Activated CD8-positive, alpha-beta memory T cell treated with anti-CD3 and anti-CD28 coated beads for 1 hour (primary cell): ENCODE results near the gene RAB12.
"Not testable (repeated sequence)": the region's sequence is repeated elsewhere in the genome, so short reads cannot be mapped to it uniquely, and the experiment has no call there.

Experiments
- DNase-seq, 2 donors: peaks; one replicate each; pipeline ENCODE4 v3.0.0-alpha.2; 2020; ENCODE audit warnings: low read depth in 1 of 2; ENCODE audit errors: extremely low read depth in 1 of 2

RAB12 gene

DNA sequence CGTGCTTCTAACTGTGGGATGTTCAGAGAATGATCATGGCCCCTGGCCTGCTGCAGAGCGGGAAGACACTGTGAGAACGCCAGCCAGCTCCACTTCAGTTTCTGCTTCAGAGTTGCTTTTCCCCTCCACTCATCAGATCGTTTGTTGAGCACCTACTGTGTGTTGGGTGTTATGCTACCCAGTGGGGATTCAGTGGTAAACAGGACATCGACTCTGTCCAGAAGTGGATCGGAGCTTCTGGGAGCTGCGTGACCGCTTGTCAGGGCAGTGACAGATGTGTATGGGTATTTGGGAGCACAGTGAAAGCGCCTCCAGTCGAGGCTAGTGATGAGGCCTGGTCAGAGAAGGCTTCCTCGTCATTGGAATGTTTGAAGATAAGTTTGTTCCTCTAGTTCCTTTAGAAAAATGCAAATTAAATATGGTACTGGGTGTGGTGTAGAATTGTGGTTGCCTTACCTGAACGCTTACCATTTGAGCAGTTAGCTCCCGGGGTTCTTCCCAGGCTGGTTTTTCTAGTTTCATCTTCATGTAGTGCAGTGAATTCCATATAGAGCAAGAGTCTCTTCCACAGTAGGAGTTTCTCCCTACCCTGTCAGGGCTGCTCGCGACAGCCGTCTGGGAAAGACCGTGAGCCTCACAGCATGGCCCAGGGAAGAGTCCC is 2.8 kb downstream of the RAB12 start:
- DNase-seq = no peak

DNA sequence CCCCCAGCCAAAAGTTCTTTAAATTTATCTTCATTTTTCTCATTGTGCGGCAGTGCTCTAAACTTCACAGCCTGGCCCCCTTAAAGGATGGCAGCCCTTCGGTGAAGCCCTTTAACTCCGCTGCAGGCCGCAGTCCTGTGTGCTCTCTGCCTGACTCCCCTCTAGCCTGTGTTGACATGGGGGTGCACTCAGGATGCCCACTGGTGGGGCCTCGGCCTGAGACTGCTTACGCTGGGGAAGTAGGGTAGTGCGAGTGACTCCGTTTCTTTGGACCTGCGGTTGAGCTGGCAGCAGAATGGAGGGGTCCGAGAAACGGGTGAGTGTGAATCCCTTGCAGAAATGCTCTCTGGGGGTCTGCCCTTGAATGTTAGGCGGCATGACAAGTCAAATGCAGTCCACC is 5.6 kb downstream of the RAB12 start:
- DNase-seq = no peak

DNA sequence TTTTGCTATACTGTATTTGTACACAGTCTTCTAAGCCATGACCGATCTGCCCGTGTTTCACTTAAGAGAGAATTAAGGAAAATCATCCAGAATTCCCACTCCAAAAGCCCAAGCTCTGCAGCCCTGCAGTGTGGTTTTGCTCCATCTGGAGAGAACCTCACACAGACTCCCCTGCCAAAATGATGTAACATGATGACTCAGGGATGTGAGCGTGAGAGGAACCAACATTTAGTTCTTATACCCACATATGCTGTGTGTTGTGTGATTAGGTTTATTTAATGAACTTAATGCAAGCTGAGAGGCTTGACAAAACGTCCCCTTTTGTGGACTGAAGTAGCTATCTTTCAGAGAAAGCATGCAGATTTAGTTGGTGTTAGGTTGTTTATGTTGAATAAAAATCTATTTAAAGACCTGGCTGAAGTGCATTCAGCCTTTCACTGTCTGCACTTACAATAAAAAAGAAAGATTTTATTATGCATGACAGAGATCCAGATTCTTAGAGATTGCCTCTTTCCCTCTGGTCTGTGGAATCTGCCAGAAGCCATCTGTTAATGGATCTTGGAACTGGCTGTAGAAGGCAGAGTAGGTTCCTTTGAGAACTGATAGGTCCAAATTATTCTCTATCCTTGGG is 6.3 kb downstream of the RAB12 start:
- DNase-seq = no peak

DNA sequence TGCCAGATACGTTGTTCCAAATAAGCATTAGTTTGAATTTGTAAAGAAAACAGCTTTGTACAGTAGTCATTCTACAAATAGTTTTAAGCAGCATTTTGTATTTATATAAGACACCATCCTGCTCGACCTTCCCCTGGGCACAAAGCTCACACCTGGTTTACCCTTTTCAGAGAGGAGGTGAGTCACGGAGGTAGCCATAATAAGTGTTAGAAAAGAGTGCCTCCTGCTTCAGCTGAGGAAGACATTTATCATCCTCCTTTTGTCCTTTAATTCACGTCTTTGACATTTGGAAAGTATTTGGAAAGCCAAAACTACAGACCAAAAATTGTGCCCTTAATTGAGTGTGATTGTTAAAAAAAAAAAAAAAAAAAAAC is 6.8 kb downstream of the RAB12 start:
- DNase-seq = no peak

DNA sequence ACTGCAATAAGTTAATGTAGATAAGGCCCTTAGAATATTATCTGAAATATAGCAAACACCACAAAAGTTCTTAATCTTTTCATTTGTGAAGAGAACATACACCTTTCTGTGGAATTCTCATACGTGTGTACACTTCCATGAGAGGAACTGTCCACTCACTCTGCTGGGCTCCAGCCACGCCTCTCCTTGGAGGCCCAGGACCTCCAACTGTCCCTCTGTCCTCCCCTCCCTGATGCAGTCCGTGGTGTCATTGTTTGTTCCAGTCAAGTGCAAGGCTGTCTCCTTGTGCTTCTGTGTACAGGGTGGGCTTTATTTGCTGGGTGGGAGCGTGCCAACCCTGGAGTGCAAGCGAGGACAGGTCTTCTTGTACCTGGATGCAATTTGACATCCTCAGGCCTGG is 8.7 kb downstream of the RAB12 start:
- DNase-seq = no peak

DNA sequence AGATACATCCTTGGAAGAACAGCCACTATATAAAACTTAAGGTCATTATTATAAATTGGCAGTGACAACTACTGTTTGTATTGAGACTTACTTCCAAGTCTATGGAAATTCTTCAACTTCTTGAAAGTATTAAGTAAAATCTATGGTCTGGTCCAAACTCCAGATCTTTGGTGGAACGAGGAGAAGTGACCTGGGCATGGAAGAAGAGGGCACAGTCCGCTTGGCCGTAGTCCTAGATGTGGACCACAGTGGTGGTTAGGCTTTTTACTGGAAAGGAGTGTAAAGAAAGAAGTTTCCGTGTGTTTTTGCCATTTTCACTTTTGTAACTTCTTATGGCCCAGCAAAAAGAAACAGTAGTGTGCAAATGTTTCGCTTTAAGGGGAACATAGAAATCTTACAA is 9.8 kb downstream of the RAB12 start:
- no peak for DNase-seq

DNA sequence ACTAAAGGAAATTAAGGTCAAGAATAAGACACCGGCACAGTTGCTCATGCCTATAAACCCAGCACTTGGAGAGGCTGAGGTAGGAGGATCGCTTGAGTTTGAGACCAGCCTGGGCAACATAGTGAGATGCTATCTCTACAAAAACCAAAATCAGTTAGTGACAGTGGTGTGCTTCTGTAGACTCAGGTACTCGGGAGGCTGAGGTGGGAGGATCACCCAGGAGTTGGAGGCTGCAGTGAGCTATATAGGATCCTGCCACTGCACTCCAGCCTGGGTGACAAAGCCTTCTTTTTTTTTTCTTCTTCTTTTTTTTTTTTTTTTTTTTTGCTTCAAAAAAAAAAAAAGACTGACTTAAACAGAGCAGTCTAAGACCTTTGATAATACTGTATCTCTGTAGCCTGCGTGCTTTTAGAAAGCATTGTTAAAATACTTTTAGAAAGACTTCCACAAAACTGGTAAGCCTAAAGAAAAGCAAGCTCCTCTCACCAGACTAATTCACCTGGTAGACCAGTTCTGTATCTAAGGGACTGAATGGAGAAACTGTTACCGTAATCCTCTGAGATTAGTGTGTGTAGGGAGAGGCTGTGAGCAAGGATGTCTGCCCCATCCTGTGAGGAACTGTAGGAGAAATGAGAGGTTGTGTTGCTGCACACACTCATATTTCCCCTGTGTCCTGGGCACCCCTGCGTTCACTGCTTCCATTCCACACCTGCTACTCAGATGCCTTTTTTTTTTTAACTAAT is 10.8 kb downstream of the RAB12 start:
- no peak for DNase-seq

DNA sequence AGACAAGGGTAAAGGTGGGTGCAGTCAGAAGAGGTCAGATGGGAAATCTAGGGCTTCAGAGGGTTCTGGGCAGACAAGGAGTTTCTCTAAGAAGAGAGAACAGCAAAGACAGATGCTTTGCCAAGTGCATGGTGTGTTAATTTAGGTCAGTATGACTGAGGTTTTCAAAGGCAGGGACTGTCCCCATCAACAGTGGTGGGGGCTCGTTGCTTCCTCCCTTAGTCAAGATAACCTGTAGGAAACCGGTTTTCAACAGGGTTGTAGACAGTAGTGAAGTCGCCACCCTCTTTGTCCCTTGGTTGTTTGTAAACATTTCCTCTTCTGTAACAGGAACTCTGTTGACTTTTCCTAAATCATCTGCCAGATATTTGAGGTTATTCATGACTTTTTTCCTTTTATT is 11.6 kb downstream of the RAB12 start:
- DNase-seq = no peak

DNA sequence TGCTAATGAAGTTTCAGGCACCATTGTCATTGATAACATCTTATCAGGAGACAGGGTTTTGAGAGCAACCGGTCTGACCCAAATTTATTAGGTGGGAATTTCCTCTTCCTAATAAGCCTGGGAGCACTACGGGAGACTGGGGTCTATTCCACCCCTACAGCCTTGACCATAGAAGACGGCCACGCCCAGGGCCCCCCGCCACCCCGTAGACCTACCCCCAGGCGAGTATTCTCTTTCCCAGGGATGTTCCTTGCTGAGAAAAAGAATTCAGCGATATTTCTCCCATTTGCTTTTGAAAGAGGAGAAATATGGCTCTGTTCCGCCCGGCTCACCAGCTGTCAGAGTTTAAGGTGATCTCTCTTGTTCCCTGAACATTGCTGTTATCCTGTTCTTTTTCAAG is 13.4 kb downstream of the RAB12 start:
- DNase-seq = not testable (repeated sequence)

DNA sequence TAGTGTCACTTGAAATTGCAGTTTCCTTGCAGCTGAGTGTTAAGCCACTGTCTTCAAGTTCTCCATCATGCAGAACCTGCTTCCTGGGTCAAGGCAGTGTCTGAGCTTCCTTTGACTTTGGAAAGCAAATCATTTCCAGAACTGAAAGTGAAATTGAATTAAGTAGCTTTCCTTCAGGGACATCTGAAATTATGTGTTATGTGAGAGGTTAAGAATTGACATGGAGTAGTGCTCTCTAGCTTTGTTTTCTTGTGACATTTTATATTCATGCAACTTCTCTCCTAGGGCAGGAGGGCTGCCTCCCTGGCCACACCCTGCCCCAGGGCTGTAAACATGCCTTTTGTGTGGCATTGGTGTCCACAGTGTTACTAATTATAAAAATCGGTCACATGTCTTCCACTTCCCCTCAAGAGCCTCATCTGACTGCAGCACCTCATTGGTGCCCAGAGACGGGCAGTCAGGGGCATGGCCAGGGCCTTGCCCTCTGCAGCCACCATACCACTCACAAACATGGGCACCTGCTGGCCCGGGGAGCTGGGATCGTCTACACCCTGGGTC is 14.4 kb downstream of the RAB12 start:
- DNase-seq = no peak

DNA sequence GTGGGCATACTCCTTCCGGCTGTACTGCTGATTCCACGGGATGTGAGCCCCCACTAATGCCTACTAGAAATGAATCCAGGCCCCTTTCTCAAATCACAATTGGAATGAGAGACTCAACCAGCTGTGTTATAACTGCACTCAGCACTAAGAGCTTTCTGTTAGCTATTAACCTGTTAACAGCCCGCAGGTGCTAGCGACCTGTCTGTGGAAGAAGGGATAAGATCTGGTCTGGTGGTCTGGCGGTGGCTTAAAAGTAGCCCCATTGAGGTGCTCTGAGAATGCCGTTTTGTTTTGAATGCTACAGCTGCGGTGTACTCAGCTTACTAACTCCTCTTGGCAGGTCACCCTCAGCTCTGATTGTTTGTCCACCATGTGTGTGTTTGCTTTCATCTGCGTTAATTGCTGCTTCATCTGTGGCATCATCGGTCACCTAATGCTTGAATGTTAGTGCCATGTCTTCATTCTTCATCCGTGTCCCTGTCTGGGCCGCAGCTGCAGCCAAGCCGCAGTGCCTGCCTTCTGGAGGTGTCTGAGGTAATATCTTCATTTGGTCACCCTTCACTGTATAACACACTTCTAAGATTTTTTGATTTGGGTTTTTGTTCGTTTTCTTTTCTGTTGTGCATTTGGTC is 16.3 kb downstream of the RAB12 start:
- DNase-seq = no peak

DNA sequence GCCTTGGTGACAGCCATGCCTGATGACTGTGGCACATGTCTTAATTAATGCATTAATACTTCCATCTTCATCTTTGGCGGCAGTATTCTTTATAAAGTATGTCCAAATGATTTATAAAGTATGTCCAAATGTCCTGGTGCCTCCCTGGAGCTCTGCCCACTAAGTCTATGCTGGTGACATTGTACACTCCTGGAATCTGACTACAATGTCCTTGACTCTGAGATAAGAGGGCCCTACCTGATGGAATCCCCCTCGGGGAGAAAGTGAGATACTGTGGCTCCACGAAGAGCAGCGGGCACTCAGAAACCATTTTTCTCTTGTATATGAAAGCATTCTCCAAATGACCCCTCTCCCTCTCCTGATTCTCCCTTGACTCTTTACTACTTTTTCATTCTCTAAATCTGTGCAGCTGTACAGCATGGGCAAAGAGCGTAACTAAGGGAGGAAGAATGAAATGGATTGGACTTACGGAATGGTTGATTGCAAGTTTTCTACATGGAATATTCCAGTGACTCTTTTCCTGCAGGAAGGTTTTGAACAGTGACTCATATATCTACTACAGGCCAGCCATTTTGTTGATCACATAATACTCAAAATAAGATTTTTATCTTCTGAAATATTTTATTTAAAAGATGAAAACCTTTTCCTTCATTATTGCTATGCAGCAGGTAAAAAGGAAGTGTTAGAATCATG is 17.3 kb downstream of the RAB12 start:
- DNase-seq = no peak

DNA sequence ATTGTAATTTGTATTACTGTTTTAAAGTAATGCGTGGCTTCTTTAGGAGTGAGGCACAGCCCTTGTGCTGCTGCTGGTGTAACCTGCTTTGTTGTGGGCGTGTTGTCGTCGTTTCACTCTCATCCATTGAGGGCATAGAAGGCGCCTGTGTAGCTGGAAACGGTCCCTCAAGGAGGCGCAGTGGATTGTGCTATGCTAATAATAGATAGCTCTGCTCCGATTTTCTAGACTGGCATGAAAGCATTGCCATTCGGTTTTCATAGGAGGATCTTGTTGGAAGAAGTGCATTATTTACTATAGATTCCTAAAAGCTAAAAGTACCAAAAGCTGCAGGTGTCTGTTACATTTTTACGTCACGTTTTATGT is 17.9 kb downstream of the RAB12 start:
- DNase-seq = no peak

DNA sequence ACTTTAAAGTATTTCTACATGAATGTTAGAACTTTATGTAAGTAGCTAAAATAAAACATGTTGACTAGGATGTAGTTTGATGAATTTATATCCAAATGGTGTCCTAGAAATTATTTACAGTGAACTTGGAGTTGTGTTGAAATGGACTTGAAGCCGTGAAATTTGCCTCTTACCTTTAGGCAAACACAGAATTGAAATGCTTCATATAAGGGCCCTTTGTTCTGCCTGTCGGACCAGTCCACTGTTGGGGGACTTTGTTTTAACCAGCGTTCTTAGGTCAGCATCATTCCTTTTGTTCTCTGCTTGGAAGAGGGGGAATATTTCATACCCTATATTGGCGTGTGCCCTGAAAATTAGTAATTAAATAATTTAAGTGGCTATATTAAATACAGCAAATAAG is 18.3 kb downstream of the RAB12 start:
- DNase-seq = no peak

DNA sequence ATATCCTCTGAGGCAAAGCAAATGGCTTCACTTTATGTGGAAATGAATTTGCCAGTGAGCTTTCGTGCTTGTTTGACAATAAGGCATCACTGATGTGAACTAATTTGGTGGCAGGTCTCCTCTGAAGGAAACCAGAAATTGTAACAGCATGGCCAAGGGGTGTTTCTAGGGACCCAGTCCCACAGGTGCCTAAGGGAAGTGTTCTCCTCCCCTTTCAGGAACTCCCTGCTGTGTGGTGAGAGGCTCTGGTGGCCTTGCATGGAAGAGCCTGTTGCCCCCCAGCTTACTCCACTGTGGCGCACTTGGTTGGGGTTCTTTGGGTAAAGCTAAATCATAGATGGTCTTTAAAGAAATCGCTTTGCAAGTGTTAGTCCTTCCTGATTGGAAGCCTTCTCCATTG is 20.4 kb downstream of the RAB12 start:
- DNase-seq = no peak

DNA sequence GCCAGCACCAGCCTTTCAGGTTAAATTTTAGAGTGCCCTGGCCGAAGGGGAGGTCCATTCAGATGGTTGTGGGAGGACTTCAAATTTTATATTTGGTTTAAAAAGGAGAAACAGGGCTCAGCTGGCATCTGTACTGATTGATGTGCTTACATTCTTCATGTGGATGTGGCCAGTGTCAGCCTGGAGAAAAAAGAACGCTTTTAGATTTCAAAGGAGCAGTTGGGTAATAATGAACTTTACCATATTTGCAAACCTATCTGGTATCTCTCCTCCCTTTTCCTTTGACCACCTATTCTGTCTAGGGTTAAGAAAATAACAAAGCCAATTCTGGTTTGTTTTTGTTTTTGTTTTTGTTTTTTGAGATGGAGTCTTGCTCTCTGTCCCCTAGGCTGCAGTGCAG is 21.3 kb downstream of the RAB12 start:
- DNase-seq = no peak

DNA sequence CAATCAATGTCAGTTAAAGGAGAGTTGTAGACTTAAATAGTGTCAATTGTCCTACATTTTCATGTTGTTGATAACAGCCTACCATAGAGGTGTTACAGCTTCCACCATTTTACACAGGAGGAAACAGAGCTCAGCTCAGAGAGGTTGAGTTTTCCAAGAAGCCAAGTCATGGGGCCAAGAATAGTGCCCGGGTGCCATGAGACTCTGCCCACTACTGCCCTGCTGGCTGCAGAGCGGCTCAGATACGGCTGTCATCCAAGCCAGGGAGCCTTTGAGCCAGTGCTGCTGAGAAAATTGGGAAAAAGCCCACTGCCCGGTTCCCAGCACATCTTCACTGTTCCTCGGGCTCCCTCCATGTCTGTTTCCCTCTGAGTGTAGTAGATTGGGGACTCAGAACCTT is 22.0 kb downstream of the RAB12 start:
- DNase-seq = no peak

DNA sequence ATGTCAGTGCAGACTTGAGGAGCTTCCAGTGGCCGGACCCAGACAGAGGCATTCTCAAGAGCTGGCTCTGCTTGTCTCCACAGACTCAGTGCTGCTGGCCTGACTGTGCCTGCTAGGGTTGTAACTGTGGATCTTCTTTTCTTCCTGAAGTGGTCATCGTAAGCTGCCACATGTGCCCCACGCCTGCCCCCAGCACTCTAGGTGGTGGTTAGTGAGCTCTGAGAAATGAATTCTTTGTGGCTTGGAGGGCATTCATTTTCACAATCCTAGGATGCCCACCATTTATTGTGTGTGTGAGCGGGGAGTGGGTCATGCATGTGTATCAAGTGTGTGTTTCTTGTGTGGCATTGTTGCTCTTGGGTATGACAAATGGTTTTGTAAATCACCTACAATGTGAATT is 23.1 kb downstream of the RAB12 start:
- no peak for DNase-seq

DNA sequence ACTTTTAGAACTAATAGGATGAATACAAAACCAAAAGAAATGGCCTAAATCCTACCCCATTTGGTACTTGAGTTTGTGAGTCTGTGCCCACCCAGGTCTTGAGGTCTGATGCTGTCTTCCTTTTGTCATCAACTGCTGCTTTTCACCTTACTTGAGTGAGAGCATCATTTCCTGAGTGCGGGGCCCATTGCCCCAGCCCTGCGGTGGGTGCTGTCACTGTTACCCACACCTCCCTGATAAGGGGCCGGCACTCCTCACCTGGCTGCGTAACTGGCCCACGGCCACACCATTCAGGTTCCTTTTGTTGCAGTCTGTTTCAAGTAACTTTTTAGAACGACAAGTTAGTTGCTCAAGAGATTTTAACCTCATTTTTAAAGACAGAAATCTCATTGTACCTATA is 25.3 kb downstream of the RAB12 start:
- no peak for DNase-seq

DNA sequence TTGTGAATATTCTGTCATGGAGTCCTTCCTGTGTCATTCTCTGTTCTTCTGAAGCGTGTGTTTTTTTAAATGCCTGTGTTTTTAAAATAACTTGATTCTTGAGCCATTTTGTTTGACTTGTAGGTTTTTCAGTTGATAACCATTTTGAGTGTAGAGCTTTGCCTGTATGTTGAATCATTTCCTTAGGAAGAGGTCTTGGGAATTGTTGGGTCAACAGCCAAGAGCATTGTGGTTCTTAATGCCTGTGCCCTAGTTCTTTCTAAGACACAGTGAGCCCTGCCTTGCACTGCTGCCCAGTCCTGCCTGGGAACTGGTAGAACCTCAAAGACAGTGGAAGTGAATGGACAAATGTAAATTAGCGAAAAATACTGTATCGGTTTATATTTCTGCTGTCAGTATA is 25.9 kb downstream of the RAB12 start:
- no peak for DNase-seq

DNA sequence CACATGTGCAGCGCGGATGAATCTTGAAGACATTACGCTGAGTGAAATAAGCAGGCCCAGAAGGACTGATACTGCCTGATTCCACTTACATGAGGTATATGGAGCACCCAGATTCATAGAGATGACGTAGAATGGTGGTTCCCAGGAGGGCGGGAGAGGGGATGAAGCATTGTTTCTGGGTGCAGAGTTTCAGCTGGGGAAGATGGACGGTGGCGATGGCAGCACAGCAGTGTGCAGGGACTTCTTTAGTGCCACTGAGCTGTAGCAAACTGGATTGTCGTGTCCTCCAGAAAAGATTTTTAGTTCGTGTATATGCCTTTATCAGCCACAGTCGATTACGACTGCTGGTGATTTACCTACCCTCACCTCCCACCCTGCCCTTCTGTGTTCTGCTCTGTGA is 30.5 kb downstream of the RAB12 start:
- no peak for DNase-seq
